Measurements from ENCODE around the gene CIB4.

The CIB4 gene

DNA sequence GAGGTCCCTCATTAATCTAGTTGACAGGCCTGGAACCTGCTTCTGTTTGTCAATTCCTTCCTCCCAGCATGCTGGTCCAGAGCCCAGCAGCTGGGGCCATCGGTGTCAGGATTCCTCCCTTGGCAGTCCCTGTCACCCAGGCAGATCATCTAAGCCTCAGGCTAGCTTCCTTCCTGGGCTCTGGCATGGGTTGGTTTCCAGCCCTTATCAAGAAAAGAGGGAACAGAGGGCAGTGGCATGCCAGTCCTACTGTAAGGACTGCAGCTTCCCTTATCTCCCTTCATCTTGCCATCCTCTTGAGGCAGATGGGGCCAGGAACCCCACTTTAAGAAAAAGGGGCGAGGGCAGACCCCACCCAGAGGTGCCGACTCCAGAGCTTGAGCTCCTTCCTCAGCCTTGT is 40.5 kb upstream of the CIB4 start:
- TF ChIP-seq, protein P1, sequence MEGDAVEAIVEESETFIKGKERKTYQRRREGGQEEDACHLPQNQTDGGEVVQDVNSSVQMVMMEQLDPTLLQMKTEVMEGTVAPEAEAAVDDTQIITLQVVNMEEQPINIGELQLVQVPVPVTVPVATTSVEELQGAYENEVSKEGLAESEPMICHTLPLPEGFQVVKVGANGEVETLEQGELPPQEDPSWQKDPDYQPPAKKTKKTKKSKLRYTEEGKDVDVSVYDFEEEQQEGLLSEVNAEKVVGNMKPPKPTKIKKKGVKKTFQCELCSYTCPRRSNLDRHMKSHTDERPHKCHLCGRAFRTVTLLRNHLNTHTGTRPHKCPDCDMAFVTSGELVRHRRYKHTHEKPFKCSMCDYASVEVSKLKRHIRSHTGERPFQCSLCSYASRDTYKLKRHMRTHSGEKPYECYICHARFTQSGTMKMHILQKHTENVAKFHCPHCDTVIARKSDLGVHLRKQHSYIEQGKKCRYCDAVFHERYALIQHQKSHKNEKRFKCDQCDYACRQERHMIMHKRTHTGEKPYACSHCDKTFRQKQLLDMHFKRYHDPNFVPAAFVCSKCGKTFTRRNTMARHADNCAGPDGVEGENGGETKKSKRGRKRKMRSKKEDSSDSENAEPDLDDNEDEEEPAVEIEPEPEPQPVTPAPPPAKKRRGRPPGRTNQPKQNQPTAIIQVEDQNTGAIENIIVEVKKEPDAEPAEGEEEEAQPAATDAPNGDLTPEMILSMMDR (IDR thresholded peaks at IDR 0.05; ENCODE audit: low read depth, low read length) = no peak
- DNase-seq (ENCODE audit: extremely low read depth, low read depth) = no peak

- TF ChIP-seq, protein P1 (IDR thresholded peaks at IDR 0.05; ENCODE audit: low read depth, low read length) = no peak
- no peak for DNase-seq (ENCODE audit: extremely low read depth, low read depth)
These were observed 38.7 kb upstream of the CIB4 start for GRCh38 chr2:26679867-26680266.

GRCh38 chr2:26678035-26678434 is 36.9 kb upstream of the CIB4 start:
- DNase-seq (ENCODE audit: extremely low read depth, low read depth) = no peak
- TF ChIP-seq, protein P1 (IDR thresholded peaks at IDR 0.05; ENCODE audit: low read depth, low read length) = no peak

DNA sequence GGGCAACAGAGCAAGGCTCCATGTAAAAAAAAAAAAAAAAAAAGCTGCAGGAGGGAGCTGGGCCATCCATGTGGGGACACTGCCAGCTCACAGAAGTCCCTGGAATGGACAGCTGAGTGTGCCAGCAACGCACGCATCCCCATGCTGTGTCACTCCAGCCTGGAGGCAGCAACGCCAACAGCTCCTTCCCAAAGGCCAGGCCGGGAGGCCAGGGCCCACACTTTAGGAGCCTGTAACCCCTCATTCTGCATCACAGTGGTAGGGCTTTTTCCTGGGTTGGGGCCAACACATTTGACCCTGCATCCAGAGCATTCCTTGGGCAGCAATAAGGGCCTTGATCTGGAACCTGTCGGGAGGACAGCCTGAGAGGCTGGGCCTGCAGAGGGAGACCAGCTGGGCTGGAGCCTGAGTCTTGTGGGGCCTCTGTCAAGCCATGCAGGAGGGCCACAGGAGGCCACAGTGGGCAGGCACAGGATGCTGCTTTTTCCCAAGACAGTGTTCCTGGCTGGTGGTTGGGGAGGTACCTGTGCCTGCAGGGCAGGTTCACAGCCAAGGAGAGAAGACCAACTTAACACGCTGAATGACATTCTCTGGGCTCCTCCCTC is 34.6 kb upstream of the CIB4 start:
- DNase-seq (ENCODE audit: extremely low read depth, low read depth) = no peak
- TF ChIP-seq, protein P1 (IDR thresholded peaks at IDR 0.05; ENCODE audit: low read depth, low read length) = no peak

- TF ChIP-seq, protein P1 (IDR thresholded peaks at IDR 0.05; ENCODE audit: low read depth, low read length) = no peak
- DNase-seq (ENCODE audit: extremely low read depth, low read depth) = no peak
These were observed 33.6 kb upstream of the CIB4 start for GRCh38 chr2:26674771-26675170.

- DNase-seq (ENCODE audit: extremely low read depth, low read depth) = no peak
- TF ChIP-seq, protein P1 (IDR thresholded peaks at IDR 0.05; ENCODE audit: low read depth, low read length) = no peak
These were observed 33.0 kb upstream of the CIB4 start for GRCh38 chr2:26674002-26674751.

DNA sequence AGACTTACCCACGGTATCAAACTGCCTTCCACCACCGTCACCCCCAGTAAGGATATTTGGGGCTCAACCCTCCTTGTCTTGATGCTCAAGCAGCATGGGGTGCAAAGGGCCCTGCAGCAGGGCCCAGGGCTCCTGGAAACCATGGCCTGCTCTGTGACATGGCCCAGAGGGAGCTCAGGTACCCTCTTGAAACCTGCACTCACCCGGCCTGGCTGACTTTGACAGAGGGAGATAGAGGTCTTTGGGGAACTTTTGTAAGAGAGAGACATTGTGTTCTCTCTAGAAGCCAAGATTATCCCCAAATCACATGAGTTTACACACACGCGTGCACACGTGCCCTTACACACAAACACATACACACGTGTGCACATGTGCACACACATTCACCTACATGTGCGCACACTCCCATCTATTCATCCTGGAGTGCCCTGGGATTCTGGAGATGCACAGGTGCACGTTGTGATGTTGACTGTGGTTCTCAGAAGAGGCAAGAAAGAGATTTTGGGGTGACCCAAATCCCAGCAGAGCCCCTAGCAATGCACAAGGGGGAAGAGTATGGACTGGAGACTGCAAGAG is 31.7 kb upstream of the CIB4 start:
- TF ChIP-seq, protein P1 (IDR thresholded peaks at IDR 0.05; ENCODE audit: low read depth, low read length) = no peak

More for the DNA sequence above, 31.7 kb upstream of the CIB4 start:
- no peak for DNase-seq (ENCODE audit: extremely low read depth, low read depth)
